OCI-LY7 (cell line): ENCODE data around the gene ST6GALNAC6. TPM values are rescaled to one million over a fixed set of nuclear protein-coding genes. Genes with fewer than 3 reads are reported as not detected.
A peak's percentile ranks its signal among the peaks of the same experiment; 100 is the strongest.

Experiments used
- Bru-seq: library from RNA; stranded (reverse); fragments of 400-500 nt; gene quantifications from one replicate; lab custom pipeline; 2021; lab: Mats Ljungman, UMichigan
- BruChase-seq, 2 experiments: library from RNA; stranded (reverse); fragments of 400-500 nt; gene quantifications; one replicate each; lab custom pipeline; 2021; lab: Mats Ljungman, UMichigan
- BruUV-seq: library from RNA; stranded (reverse); fragments of 400-500 nt; replicated peaks from 2 replicates; lab custom pipeline; 2021; lab: Mats Ljungman, UMichigan
- CTCF ChIA-PET: fragments of 300-600 bp; sonication (Branson Sonifier 250); formaldehyde crosslinking; loops from one replicate; lab custom pipeline; 2022; ENCODE audit warnings: antibody characterized with exemption; ENCODE audit not compliant: unreplicated experiment; lab: Charles Lee
- POLR2A ChIA-PET: fragments of 300-600 bp; sonication (Branson Sonifier 250); formaldehyde crosslinking; loops from one replicate; lab custom pipeline; 2022; ENCODE audit warnings: antibody characterized with exemption; lab: Charles Lee
- DNase-seq: peaks from one replicate; pipeline ENCODE4 v3.0.0-alpha.2; 2015; ENCODE audit warnings: low spot score
- H2AFZ ChIP-seq: fragments of 200-600 bp; sonication (generic), shearing (Covaris generic); 2 replicates; pipeline ENCODE4 v1.6.1; 2014; ENCODE audit warnings: mild to moderate bottlenecking, antibody characterized with exemption, low read length, moderate library complexity
- H3K27ac ChIP-seq: fragments of 200-600 bp; sonication (generic); 2 replicates; pipeline ENCODE4 v1.5.1; 2014; ENCODE audit warnings: mixed run types, low read depth, mild to moderate bottlenecking, moderate library complexity, low read length, inconsistent platforms; ENCODE audit not compliant: poor library complexity, severe bottlenecking
- H3K36me3 ChIP-seq: fragments of 200-600 bp; sonication (generic); 2 replicates; pipeline ENCODE4 v1.6.1; 2014; ENCODE audit warnings: mild to moderate bottlenecking, antibody characterized with exemption, low read length, moderate library complexity, mixed read lengths; ENCODE audit not compliant: insufficient read depth
- H3K4me1 ChIP-seq: fragments of 200-600 bp; sonication (generic); 2 replicates; pipeline ENCODE4 v1.5.1; 2014; ENCODE audit warnings: mild to moderate bottlenecking, low read length; ENCODE audit not compliant: insufficient read depth, poor library complexity, severe bottlenecking
- H3K4me2 ChIP-seq: fragments of 200-600 bp; sonication (generic); 2 replicates; pipeline ENCODE4 v1.6.1; 2014; ENCODE audit warnings: mild to moderate bottlenecking, low read length
- H3K4me3 ChIP-seq: fragments of 200-600 bp; sonication (generic); 2 replicates; pipeline ENCODE4 v1.5.1; 2014; ENCODE audit warnings: mild to moderate bottlenecking, low read depth, low read length; ENCODE audit not compliant: poor library complexity, severe bottlenecking
- H3K79me2 ChIP-seq: fragments of 200-600 bp; sonication (generic); 2 replicates; pipeline ENCODE4 v1.6.1; 2016; ENCODE audit warnings: low read depth, mild to moderate bottlenecking, low read length, moderate library complexity, mixed read lengths; ENCODE audit not compliant: insufficient read depth
- H3K9me2 ChIP-seq: fragments of 200-600 bp; sonication (generic); 2 replicates; pipeline ENCODE4 v1.6.1; 2016; ENCODE audit warnings: mild to moderate bottlenecking, low read length, mixed read lengths; ENCODE audit not compliant: insufficient read depth
- H3K9me3 ChIP-seq: fragments of 200-600 bp; sonication (generic); 2 replicates; pipeline ENCODE4 v1.6.1; 2014; ENCODE audit warnings: mild to moderate bottlenecking, mixed run types, low read length, mixed read lengths
- H4K20me1 ChIP-seq: fragments of 200-600 bp; sonication (generic); 2 replicates; pipeline ENCODE4 v1.6.1; 2014; ENCODE audit warnings: mild to moderate bottlenecking, antibody characterized with exemption, low read length, moderate library complexity, mixed read lengths; ENCODE audit not compliant: insufficient read depth
- CTCF ChIP-seq: fragments of 200-600 bp; sonication (generic); conservative IDR thresholded peaks from 2 replicates; pipeline ENCODE4 v1.5.1; 2014; ENCODE audit warnings: mild to moderate bottlenecking, antibody characterized with exemption, low read length, moderate library complexity, mixed read lengths
- EZH2phosphoT487 ChIP-seq: fragments of 200-600 bp; sonication (generic); IDR thresholded peaks from 2 replicates; pipeline ENCODE4 v1.6.1; 2018; ENCODE audit warnings: low read depth, borderline replicate concordance, mild to moderate bottlenecking, mixed run types, antibody characterized with exemption, low read length, moderate library complexity, mixed read lengths
- intact Hi-C: fragments of 100-400 bp; cut with micrococcal nuclease; formaldehyde crosslinking; loops from one replicate; pipeline ENCODE4 v1.10.0; 2022; ENCODE audit not compliant: unreplicated experiment
- long read RNA-seq: library from polyadenylated mRNA; stranded (forward); transcript quantifications from one replicate; pipeline ENCODE4 v2.0.0, GENCODE V29; 2022
- total RNA-seq, 2 experiments: library from RNA; depleted of rRNA in 1 of 2; stranded (reverse); fragments of >200 nt in 1 of 2; shearing (Covaris generic) in 1 of 2; gene quantifications; 2 replicates each; pipeline ENCODE4 v1.2.3, GENCODE V29; 2014 to 2022

Gene ST6GALNAC6
- total RNA-seq (2014; rRNA removed; shearing (Covaris generic)) (38.8 and 43.7 TPM in 2 replicates), total RNA-seq (2022) (51.3 and 52.7 TPM in 2 replicates), Bru-seq, nascent RNA (percentile 65 among the genes with signal in this experiment), BruChase-seq, experiment 1, labeled RNA remaining after a 6-hour chase (percentile 77 among the genes with signal in this experiment), BruChase-seq, experiment 2, labeled RNA remaining after a 2-hour chase (percentile 73 among the genes with signal in this experiment)
- long read RNA-seq, transcript ST6GALNAC6-205 (7 exons, 2,460 nt), result major isoform, 6 of 14 reads
- long read RNA-seq, transcript ST6GALNAC6-211 (1 exons, 2,310 nt), result major isoform, 6 of 14 reads
- long read RNA-seq, partial matches to known transcripts, result 0 of 14 reads
- long read RNA-seq, other reads (novel, unspliced or antisense), result 0 of 14 reads

GRCh38 chr9:127899128-127899943, at the start of gene ST6GALNAC6:
TSS of gene ST6GALNAC6 (minus strand) at chr9:127899603. CDS start at chr9:127897981, 1,622 bp downstream.
- ChIA-PET POLR2A (interaction anchor here (1.0 to 2.0 kb wide), 2 partner anchors 16 to 173 kb away, joined by 3 to 5 read pairs; no protein-coding TSS in a partner anchor), CTCF (interaction anchor here (0.6 kb wide), 1 partner anchor 23 kb away, joined by 3 read pairs; no protein-coding TSS in a partner anchor)
- Histone ChIP-seq H3K36me3 (peaks cover 31% of the 10 kb centered on the region), H3K9me3 (no peaks in the 10 kb centered on the region), H3K9me2 (no peaks in the 10 kb centered on the region), H3K4me3 (peak within 1 kb of the TSS; percentile 81), H3K4me2 (peak within 1 kb of the TSS; percentile 91), H3K79me2 (no peaks in the 10 kb centered on the region), H2AFZ (no peak within 1 kb of the TSS; the same call in 1 of the 2 replicates), H4K20me1 (0 out of 2 replicates have a peak, but pooled peaks cover 3% of the 10 kb centered on the region), H3K4me1 (peaks cover 67% of the 10 kb centered on the region), H3K27ac (peak within 1 kb of the TSS; percentile 94)
- DNase-seq, result peak; percentile 88
- BruUV-seq, result no TSS peak
- intact Hi-C loops, result no loop called here
- TF ChIP-seq EZH2phosphoT487 (no peak), CTCF (no peak)

GRCh38 chr9:127947841-127948710, 48.7 kb upstream of the ST6GALNAC6 start:
- H3K4me1 ChIP-seq, result peaks cover 20% of the 10 kb centered on the region
- H3K27ac ChIP-seq, result no peak overlapping the region
- H3K9me2 ChIP-seq, result no peaks in the 10 kb centered on the region
- H3K4me2 ChIP-seq, result no peak overlapping the region
- CTCF ChIA-PET, result no interaction called here
- peaks cover 11% of the 10 kb centered on the region; the same call in 1 of the 2 replicates for H3K79me2 ChIP-seq
- BruUV-seq, result no TSS peak
- POLR2A ChIA-PET, result interaction anchor here (1.2 kb wide), 1 partner anchor 36 kb away, joined by 3 read pairs; no protein-coding TSS in a partner anchor
- peaks cover 77% of the 10 kb centered on the region for H3K36me3 ChIP-seq
- H3K4me3 ChIP-seq, result no peak overlapping the region
- H3K9me3 ChIP-seq, result no peaks in the 10 kb centered on the region
- intact Hi-C loops, result no loop called here
- TF ChIP-seq CTCF, result no peak
- no peak for TF ChIP-seq EZH2phosphoT487
- H4K20me1 ChIP-seq, result no peaks in the 10 kb centered on the region
- no peak for DNase-seq
- H2AFZ ChIP-seq, result no peak overlapping the region
